HepG2 (cell line): ENCODE measurements around the gene RTCA. TPM values are rescaled to one million over a fixed set of nuclear protein-coding genes. Genes with fewer than 3 reads are reported as not detected.
A peak's percentile ranks its signal among the peaks of the same experiment; 100 is the strongest.

ENCODE experiments used
- AGO1 ChIP-seq: fragments of 200-400 bp; formaldehyde crosslinking; IDR thresholded peaks from 2 replicates; pipeline ENCODE4 v1.6.1; 2017; ENCODE audit warnings: mild to moderate bottlenecking, low read depth, low read length, moderate library complexity; ENCODE audit not compliant: poor library complexity, severe bottlenecking
- CBX1 ChIP-seq: IDR thresholded peaks from one replicate; pipeline ENCODE4 v1.6.1; 2016; ENCODE audit warnings: antibody characterized with exemption, low read depth
- EP300 ChIP-seq, 3 experiments: sonication (generic) in 1 of 3; formaldehyde crosslinking in 1 of 3; IDR thresholded peaks; 2 replicates each; pipeline versions ENCODE4 v1.5.1 to v1.6.1; 2011 to 2020; ENCODE audit warnings: low read depth in 2 of 3, low read length in 2 of 3, borderline replicate concordance in 1 of 3, improper control_type of control experiment in 1 of 3, mild to moderate bottlenecking in 1 of 3, missing genetic modification reagents in 1 of 3, moderate library complexity in 1 of 3
- KLF6 ChIP-seq: IDR thresholded peaks from 2 replicates; pipeline ENCODE4 v1.8.0; 2016; ENCODE audit warnings: missing biosample characterization, missing genetic modification reagents
- MAFF ChIP-seq: IDR thresholded peaks from 2 replicates; pipeline ENCODE4 v1.6.1; 2011; ENCODE audit warnings: low read depth, low read length, improper control_type of control experiment
- NR1H2 ChIP-seq: sonication (generic); formaldehyde crosslinking; IDR thresholded peaks from 2 replicates; pipeline ENCODE4 v1.8.1; 2022; ENCODE audit warnings: low read depth, missing genetic modification reagents, borderline replicate concordance
- RAD21 ChIP-seq: fragments of 450-650 bp; formaldehyde crosslinking; IDR thresholded peaks from 2 replicates; pipeline ENCODE4 v1.5.0; 2020; ENCODE audit warnings: mild to moderate bottlenecking
- RAD51 ChIP-seq: fragments of 450-650 bp; IDR thresholded peaks from 2 replicates; pipeline ENCODE4 v1.6.1; 2016; ENCODE audit warnings: borderline replicate concordance
- REL ChIP-seq: sonication (generic); formaldehyde crosslinking; conservative IDR thresholded peaks from 2 replicates; pipeline ENCODE4 v1.8.0; 2022; ENCODE audit warnings: mild to moderate bottlenecking, missing genetic modification reagents, moderate library complexity
- TEAD2 ChIP-seq: sonication (generic); formaldehyde crosslinking; IDR thresholded peaks from 2 replicates; pipeline ENCODE4 v1.9.0; 2021; ENCODE audit warnings: missing genetic modification reagents
- U2AF2 ChIP-seq: fragments of 200-400 bp; formaldehyde crosslinking; IDR thresholded peaks from 2 replicates; pipeline ENCODE4 v1.6.1; 2017; ENCODE audit warnings: low read depth, mild to moderate bottlenecking, low read length
- ZEB1 ChIP-seq: IDR thresholded peaks from 2 replicates; pipeline ENCODE4 v1.6.1; 2012; ENCODE audit warnings: mild to moderate bottlenecking, low read depth, inconsistent platforms; ENCODE audit not compliant: insufficient replicate concordance
- ZFYVE20 ChIP-seq: sonication (generic); formaldehyde crosslinking; IDR thresholded peaks from 2 replicates; pipeline ENCODE4 v1.8.0; 2023; ENCODE audit warnings: low read depth, mild to moderate bottlenecking, moderate library complexity, missing genetic modification reagents, borderline replicate concordance
- ZMAT3 ChIP-seq: sonication (generic); formaldehyde crosslinking; conservative IDR thresholded peaks from 2 replicates; pipeline ENCODE4 v1.7.0; 2021; ENCODE audit warnings: missing genetic modification reagents
- ZSCAN22 ChIP-seq: sonication (generic); formaldehyde crosslinking; IDR thresholded peaks from 2 replicates; pipeline ENCODE4 v1.4.0; 2020; ENCODE audit warnings: mild to moderate bottlenecking, missing genetic modification reagents
- polyA plus RNA-seq, 8 experiments: library from polyadenylated mRNA; depleted of rRNA in 3 of 8; stranded (reverse) in 7 of 8; unstranded in 1 of 8; fragments of >200 nt; fragmentation: Illumina TruSeq in 4 of 8; extraction: Trizol in 4 of 8; gene quantifications; 2 replicates each; pipeline versions ENCODE4 v1.2.1 to v1.2.3, GENCODE V29; 2011 to 2016; ENCODE audit warnings: low read depth in 4 of 8, missing spikeins in 1 of 8, mixed read lengths in 1 of 8; ENCODE audit not compliant: insufficient read depth in 1 of 8
- total RNA-seq, 5 experiments: library from RNA; depleted of rRNA; stranded (reverse); fragments of >200 nt; fragmentation: Illumina TruSeq; extraction: Trizol; gene quantifications; 2 replicates each; pipeline ENCODE4 v1.2.3, GENCODE V29; 2016; ENCODE audit warnings: low read depth in 1 of 5
- TF ChIP-seq, protein P1 (sequence below): sonication (generic); formaldehyde crosslinking; IDR thresholded peaks from 2 replicates; pipeline ENCODE4 v1.4.0; 2020; ENCODE audit warnings: mild to moderate bottlenecking, low read depth, missing genetic modification reagents
- TF ChIP-seq, protein P2 (sequence below): sonication (generic); formaldehyde crosslinking; IDR thresholded peaks from 2 replicates; pipeline ENCODE4 v1.4.0; 2020; ENCODE audit warnings: missing genetic modification reagents
- TF ChIP-seq, protein P3 (sequence below): sonication (generic); formaldehyde crosslinking; IDR thresholded peaks from 2 replicates; pipeline ENCODE4 v1.5.0; 2020; ENCODE audit warnings: missing genetic modification reagents
- TF ChIP-seq, protein P4 (sequence below): sonication (generic); formaldehyde crosslinking; IDR thresholded peaks from 2 replicates; pipeline ENCODE4 v1.9.0; 2021; ENCODE audit warnings: missing genetic modification reagents, mild to moderate bottlenecking, borderline replicate concordance
- TF ChIP-seq, protein P5 (sequence below): sonication (generic); formaldehyde crosslinking; conservative IDR thresholded peaks from 2 replicates; pipeline ENCODE4 v1.8.0; 2022; ENCODE audit warnings: low read depth, missing genetic modification reagents

Gene RTCA
- total and polyA plus RNA-seq, 2 of the 13 experiments (the other 11 are each of a cell fraction or from before 2014, with no cell fraction given) = 22.7 to 31.0 TPM

DNA sequence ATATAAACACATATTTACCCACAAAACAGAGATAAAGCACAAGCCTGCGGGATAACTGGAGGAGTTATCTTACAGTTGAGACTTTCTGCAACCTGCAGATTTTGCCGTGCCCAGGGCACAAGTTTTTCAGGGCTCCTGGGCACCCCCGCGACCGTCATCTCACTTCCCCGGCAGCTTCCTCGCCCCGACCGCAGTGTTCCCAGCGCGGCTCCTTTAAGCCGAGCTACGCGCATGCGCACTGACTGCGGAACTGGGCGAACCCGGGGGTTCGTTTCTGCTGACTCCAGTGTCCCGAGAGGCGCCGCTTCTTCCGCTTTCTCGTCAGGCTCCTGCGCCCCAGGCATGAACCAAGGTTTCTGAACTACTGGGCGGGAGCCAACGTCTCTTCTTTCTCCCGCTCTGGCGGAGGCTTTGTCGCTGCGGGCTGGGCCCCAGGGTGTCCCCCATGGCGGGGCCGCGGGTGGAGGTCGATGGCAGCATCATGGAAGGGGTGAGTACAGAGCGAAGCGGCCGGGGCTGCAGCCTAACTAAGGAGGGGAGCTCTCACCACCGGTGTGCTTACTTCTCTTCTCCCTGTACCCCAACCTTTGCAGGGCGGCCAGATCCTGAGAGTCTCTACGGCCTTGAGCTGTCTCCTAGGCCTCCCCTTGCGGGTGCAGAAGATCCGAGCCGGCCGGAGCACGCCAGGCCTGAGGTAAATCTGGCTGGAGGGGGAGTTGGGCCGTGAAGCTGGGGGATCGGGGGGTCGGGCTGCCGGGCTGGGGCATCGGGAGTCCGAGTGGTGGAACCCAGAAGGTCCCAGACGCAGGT, at the start of gene RTCA (continued):
- TF ChIP-seq, protein P1, sequence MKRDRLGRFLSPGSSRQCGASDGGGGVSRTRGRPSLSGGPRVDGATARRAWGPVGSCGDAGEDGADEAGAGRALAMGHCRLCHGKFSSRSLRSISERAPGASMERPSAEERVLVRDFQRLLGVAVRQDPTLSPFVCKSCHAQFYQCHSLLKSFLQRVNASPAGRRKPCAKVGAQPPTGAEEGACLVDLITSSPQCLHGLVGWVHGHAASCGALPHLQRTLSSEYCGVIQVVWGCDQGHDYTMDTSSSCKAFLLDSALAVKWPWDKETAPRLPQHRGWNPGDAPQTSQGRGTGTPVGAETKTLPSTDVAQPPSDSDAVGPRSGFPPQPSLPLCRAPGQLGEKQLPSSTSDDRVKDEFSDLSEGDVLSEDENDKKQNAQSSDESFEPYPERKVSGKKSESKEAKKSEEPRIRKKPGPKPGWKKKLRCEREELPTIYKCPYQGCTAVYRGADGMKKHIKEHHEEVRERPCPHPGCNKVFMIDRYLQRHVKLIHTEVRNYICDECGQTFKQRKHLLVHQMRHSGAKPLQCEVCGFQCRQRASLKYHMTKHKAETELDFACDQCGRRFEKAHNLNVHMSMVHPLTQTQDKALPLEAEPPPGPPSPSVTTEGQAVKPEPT (CRISPR knock-in tag) = no peak
- TF ChIP-seq, protein P2, sequence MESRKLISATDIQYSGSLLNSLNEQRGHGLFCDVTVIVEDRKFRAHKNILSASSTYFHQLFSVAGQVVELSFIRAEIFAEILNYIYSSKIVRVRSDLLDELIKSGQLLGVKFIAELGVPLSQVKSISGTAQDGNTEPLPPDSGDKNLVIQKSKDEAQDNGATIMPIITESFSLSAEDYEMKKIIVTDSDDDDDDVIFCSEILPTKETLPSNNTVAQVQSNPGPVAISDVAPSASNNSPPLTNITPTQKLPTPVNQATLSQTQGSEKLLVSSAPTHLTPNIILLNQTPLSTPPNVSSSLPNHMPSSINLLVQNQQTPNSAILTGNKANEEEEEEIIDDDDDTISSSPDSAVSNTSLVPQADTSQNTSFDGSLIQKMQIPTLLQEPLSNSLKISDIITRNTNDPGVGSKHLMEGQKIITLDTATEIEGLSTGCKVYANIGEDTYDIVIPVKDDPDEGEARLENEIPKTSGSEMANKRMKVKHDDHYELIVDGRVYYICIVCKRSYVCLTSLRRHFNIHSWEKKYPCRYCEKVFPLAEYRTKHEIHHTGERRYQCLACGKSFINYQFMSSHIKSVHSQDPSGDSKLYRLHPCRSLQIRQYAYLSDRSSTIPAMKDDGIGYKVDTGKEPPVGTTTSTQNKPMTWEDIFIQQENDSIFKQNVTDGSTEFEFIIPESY = no peak
- TF ChIP-seq AGO1 = no peak
- no peak for TF ChIP-seq EP300 (IDR thresholded peaks at IDR 0.05; ENCODE audit: low read depth in 2 of 2, low read length in 2 of 2)
- no peak for TF ChIP-seq EP300 (CRISPR knock-in tag; IDR thresholded peaks at IDR 0.05; ENCODE audit: borderline replicate concordance)
- TF ChIP-seq KLF6 = no peak; the same call in 1 of the 2 replicates
- TF ChIP-seq ZEB1 = no peak
- TF ChIP-seq REL (CRISPR knock-in tag) = no peak
- TF ChIP-seq MAFF = peak; percentile 81
- TF ChIP-seq RAD21 = no peak
- TF ChIP-seq CBX1 = no peak
- TF ChIP-seq TEAD2 (CRISPR knock-in tag) = no peak
- TF ChIP-seq ZFYVE20 (CRISPR knock-in tag) = no peak
- TF ChIP-seq, protein P3, sequence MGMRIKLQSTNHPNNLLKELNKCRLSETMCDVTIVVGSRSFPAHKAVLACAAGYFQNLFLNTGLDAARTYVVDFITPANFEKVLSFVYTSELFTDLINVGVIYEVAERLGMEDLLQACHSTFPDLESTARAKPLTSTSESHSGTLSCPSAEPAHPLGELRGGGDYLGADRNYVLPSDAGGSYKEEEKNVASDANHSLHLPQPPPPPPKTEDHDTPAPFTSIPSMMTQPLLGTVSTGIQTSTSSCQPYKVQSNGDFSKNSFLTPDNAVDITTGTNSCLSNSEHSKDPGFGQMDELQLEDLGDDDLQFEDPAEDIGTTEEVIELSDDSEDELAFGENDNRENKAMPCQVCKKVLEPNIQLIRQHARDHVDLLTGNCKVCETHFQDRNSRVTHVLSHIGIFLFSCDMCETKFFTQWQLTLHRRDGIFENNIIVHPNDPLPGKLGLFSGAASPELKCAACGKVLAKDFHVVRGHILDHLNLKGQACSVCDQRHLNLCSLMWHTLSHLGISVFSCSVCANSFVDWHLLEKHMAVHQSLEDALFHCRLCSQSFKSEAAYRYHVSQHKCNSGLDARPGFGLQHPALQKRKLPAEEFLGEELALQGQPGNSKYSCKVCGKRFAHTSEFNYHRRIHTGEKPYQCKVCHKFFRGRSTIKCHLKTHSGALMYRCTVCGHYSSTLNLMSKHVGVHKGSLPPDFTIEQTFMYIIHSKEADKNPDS (CRISPR knock-in tag) = no peak
- TF ChIP-seq, protein P4, sequence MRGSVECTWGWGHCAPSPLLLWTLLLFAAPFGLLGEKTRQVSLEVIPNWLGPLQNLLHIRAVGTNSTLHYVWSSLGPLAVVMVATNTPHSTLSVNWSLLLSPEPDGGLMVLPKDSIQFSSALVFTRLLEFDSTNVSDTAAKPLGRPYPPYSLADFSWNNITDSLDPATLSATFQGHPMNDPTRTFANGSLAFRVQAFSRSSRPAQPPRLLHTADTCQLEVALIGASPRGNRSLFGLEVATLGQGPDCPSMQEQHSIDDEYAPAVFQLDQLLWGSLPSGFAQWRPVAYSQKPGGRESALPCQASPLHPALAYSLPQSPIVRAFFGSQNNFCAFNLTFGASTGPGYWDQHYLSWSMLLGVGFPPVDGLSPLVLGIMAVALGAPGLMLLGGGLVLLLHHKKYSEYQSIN (CRISPR knock-in tag) = no peak
- TF ChIP-seq NR1H2 (CRISPR knock-in tag) = no peak
- TF ChIP-seq ZSCAN22 = no peak
- no peak for TF ChIP-seq RAD51
- TF ChIP-seq, protein P5, sequence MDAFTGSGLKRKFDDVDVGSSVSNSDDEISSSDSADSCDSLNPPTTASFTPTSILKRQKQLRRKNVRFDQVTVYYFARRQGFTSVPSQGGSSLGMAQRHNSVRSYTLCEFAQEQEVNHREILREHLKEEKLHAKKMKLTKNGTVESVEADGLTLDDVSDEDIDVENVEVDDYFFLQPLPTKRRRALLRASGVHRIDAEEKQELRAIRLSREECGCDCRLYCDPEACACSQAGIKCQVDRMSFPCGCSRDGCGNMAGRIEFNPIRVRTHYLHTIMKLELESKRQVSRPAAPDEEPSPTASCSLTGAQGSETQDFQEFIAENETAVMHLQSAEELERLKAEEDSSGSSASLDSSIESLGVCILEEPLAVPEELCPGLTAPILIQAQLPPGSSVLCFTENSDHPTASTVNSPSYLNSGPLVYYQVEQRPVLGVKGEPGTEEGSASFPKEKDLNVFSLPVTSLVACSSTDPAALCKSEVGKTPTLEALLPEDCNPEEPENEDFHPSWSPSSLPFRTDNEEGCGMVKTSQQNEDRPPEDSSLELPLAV (CRISPR knock-in tag) = no peak
- TF ChIP-seq ZMAT3 (CRISPR knock-in tag) = 0 out of 2 replicates have a peak, but pooled peaks have one; percentile 24
- TF ChIP-seq U2AF2 = no peak
